Calu3 (cell line): ENCODE results near the gene CNTNAP2. TPM values are rescaled to one million over a fixed set of nuclear protein-coding genes. Genes with fewer than 3 reads are reported as not detected.

Source experiments
- BruUV-seq: library from RNA; stranded (reverse); fragments of 400-500 nt; replicated peaks from 2 replicates; lab custom pipeline; 2021; lab: Mats Ljungman, UMichigan
- CTCF ChIA-PET: fragments of 300-600 bp; sonication (Branson Sonifier 250); formaldehyde crosslinking; loops from one replicate; lab custom pipeline; 2022; ENCODE audit warnings: antibody characterized with exemption; lab: Charles Lee
- DNase-seq: peaks from one replicate; pipeline ENCODE4 v3.0.0; 2022
- H3K27ac Mint-ChIP-seq: one replicate; pipeline ENCODE4 v1.8.0; 2022; ENCODE audit warnings: mixed read lengths; ENCODE audit not compliant: unreplicated experiment
- H3K27me3 Mint-ChIP-seq: one replicate; pipeline ENCODE4 v1.8.0; 2022; ENCODE audit warnings: mixed read lengths; ENCODE audit not compliant: unreplicated experiment
- H3K36me3 Mint-ChIP-seq: one replicate; pipeline ENCODE4 v1.8.0; 2022; ENCODE audit warnings: mild to moderate bottlenecking, moderate library complexity, mixed read lengths; ENCODE audit not compliant: insufficient read depth, unreplicated experiment
- H3K4me1 Mint-ChIP-seq: one replicate; pipeline ENCODE4 v1.8.0; 2022; ENCODE audit warnings: mild to moderate bottlenecking, low read depth, mixed read lengths; ENCODE audit not compliant: unreplicated experiment
- H3K4me3 Mint-ChIP-seq: one replicate; pipeline ENCODE4 v1.8.0; 2022; ENCODE audit warnings: mild to moderate bottlenecking, low read depth, moderate library complexity, mixed read lengths; ENCODE audit not compliant: unreplicated experiment
- H3K9me3 Mint-ChIP-seq: one replicate; pipeline ENCODE4 v1.8.0; 2022; ENCODE audit warnings: low read depth, mixed read lengths; ENCODE audit not compliant: unreplicated experiment
- intact Hi-C: fragments of 100-400 bp; cut with micrococcal nuclease; formaldehyde crosslinking; loops from one replicate; pipeline ENCODE4 v1.10.0; 2022; ENCODE audit not compliant: unreplicated experiment
- total RNA-seq: library from RNA; stranded (reverse); gene quantifications from 2 replicates; pipeline ENCODE4 v1.2.3, GENCODE V29; 2022
- TF ChIP-seq, protein P1 (sequence below): fragments of 200-600 bp; IDR thresholded peaks from one replicate; pipeline ENCODE4 v1.8.0; 2022; ENCODE audit warnings: antibody characterized with exemption; ENCODE audit not compliant: unreplicated experiment

The CNTNAP2 gene
- total RNA-seq, 1 experiment from 2014 or later, result 1.1 TPM

DNA sequence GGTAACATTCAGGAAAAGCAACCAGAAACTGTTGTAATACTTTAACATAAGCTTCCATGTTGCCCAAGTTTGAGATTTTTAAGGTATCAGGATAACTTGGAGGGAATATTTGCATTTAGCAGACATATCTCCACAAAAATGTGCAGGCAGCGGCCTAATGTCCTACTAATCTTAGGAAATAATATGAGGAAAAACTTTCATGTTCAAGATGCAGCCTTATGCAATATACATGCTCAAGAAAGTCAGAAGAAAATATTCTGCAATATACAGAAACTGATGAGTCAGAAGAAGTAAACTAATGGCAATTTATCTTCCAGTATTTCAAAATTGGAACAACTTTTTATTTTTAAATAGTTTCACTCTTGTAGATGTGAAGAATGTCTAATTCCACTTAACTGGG, 2010.8 kb downstream of the CNTNAP2 start:
- no TSS peak for BruUV-seq
- H3K27ac Mint-ChIP-seq, result no peak overlapping the region
- intact Hi-C loops, result no loop called here
- TF ChIP-seq, protein P1, sequence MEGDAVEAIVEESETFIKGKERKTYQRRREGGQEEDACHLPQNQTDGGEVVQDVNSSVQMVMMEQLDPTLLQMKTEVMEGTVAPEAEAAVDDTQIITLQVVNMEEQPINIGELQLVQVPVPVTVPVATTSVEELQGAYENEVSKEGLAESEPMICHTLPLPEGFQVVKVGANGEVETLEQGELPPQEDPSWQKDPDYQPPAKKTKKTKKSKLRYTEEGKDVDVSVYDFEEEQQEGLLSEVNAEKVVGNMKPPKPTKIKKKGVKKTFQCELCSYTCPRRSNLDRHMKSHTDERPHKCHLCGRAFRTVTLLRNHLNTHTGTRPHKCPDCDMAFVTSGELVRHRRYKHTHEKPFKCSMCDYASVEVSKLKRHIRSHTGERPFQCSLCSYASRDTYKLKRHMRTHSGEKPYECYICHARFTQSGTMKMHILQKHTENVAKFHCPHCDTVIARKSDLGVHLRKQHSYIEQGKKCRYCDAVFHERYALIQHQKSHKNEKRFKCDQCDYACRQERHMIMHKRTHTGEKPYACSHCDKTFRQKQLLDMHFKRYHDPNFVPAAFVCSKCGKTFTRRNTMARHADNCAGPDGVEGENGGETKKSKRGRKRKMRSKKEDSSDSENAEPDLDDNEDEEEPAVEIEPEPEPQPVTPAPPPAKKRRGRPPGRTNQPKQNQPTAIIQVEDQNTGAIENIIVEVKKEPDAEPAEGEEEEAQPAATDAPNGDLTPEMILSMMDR, result no peak
- H3K4me3 Mint-ChIP-seq, result no peak overlapping the region
- no peaks in the 10 kb centered on the region for H3K36me3 Mint-ChIP-seq
- CTCF ChIA-PET, result no interaction called here
- H3K4me1 Mint-ChIP-seq, result no peaks in the 10 kb centered on the region
- peaks cover 21% of the 10 kb centered on the region for H3K9me3 Mint-ChIP-seq
- no peaks in the 10 kb centered on the region for H3K27me3 Mint-ChIP-seq
- no peak for DNase-seq

DNA sequence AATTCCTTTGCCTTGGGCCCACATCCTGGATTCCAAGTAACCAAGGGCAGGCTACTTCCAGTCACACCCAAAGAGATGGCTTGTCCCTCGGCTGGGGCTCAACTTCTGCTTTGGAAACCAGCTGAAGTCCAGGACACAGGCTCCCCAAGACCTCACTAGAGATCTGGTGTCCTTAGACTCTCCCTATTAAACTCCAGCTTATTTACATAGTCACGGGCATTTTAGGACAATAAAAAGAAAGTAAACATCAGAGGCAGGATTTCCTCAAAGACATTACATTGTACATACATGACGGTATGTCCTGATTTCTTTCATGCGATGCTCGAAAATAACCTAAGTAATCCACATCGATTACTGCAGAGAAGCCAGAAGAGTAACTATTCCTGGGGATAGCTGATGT, 2012.4 kb downstream of the CNTNAP2 start:
- no peaks in the 10 kb centered on the region for H3K36me3 Mint-ChIP-seq
- intact Hi-C loops, result no loop called here
- H3K27me3 Mint-ChIP-seq, result no peaks in the 10 kb centered on the region
- DNase-seq, result no peak
- H3K9me3 Mint-ChIP-seq, result peaks cover 13% of the 10 kb centered on the region
- TF ChIP-seq, protein P1, result no peak
- CTCF ChIA-PET, result no interaction called here
- no peak overlapping the region for H3K27ac Mint-ChIP-seq
- no peaks in the 10 kb centered on the region for H3K4me1 Mint-ChIP-seq
- no TSS peak for BruUV-seq
- H3K4me3 Mint-ChIP-seq, result no peak overlapping the region

DNA sequence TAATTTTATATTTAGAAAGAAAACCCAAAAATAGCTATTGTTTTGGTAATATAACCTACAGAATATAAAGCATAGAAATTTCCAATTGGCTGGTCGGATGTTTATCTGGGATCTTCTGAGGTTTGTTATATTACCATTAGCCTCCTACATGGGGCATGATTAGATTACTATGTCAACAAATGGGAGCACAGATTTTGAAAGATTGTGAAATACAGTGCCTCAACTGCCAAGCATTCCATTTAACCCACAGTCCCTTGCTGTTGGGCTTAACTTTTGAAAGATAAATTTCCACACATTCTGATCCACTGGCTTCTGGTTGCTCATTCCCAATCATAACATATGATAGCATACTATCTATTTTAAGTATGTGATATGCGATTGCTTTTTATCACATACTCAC, 2018.5 kb downstream of the CNTNAP2 start:
- no TSS peak for BruUV-seq
- H3K4me3 Mint-ChIP-seq, result no peak overlapping the region
- TF ChIP-seq, protein P1, result no peak
- H3K4me1 Mint-ChIP-seq, result no peaks in the 10 kb centered on the region
- CTCF ChIA-PET, result no interaction called here
- no peak overlapping the region for H3K27ac Mint-ChIP-seq
- no peaks in the 10 kb centered on the region for H3K27me3 Mint-ChIP-seq
- H3K9me3 Mint-ChIP-seq, result peaks cover 11% of the 10 kb centered on the region
- intact Hi-C loops, result no loop called here
- H3K36me3 Mint-ChIP-seq, result no peaks in the 10 kb centered on the region
- no peak for DNase-seq

DNA sequence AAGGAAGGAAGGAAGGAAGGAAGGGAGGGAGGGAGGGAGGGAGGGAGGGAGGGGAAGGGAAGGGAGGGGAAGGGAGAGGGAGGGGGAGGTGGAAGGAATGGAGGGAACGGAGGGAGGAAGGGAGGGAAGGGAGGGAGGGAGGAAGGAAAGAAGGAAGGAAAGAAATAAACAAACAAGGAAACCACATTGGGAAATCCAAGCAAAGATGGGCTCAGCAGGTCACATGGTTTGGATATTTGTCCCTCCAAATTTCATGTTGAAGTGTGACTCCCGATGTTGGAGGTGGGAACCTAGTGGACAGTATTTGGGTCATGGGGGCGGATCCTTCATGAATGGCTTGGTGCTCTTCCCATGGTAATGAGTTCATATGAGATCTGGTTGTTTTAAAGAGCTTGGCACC, 2019.4 kb downstream of the CNTNAP2 start:
- Mint-ChIP-seq H3K36me3 (no peaks in the 10 kb centered on the region), H3K4me1 (no peaks in the 10 kb centered on the region), H3K27ac (no peak overlapping the region), H3K27me3 (no peaks in the 10 kb centered on the region), H3K9me3 (peaks cover 11% of the 10 kb centered on the region), H3K4me3 (no peak overlapping the region)
- TF ChIP-seq, protein P1, result no peak
- no peak for DNase-seq
- CTCF ChIA-PET, result no interaction called here
- intact Hi-C loops, result no loop called here
- no TSS peak for BruUV-seq
